ENCODE data around the gene APOL5.

APOL5 gene

GRCh38 chr22:35728639-35729308 is 11.1 kb downstream of the APOL5 start:
- TF ChIP-seq CTCF (conservative IDR thresholded peaks at IDR 0.05): peak; percentile 10; the same call in 1 of the 2 replicates
- peak overlapping the region; percentile 28; the same call in 1 of the 2 replicates for H3K27ac ChIP-seq

- no peak for TF ChIP-seq CTCF (conservative IDR thresholded peaks at IDR 0.05)
- no peak overlapping the region for H3K27ac ChIP-seq
Measured at GRCh38 chr22:35729309-35729698, 11.6 kb downstream of the APOL5 start.

DNA sequence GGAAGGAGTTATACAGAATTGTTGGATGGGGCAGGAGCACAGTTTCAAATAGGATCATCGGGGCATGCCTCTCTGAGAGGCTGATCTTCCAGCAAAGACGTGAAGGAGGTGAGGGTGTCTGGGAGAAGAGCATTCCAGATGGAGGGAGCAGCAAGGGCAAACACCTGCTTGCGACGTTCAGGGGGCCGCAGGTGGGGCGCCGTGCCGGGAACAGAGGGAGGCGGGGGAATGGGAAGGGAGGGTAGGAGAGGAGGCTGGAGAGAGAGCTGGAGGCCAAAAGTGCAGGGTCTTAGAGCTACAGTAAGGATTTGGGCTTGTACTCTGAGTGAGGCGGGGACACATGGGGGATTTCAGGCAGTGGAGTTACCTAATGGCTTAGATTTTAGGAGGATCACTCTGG is 13.6 kb downstream of the APOL5 start:
- H3K27ac ChIP-seq: no peak overlapping the region
- no peak for TF ChIP-seq CTCF (conservative IDR thresholded peaks at IDR 0.05)

DNA sequence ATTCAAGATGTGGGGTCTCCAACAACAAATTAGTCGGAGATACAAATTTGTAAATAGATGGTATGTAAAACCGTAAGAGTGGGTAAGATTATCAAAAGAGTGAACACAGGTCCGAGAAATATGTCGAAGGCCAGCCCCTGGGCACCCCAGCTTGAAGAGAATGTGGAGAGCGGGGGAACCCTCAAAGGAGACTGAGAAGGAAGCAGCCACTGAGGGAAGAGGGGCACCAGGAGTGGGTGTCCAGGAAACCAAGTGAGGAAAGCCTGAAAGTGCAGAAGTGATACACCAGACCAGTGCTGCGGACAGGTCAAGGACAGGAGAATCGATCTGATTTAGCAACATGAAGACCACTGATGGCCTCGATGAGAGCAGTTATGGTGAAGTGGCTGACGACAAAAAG is 14.4 kb downstream of the APOL5 start:
- no peak overlapping the region for H3K27ac ChIP-seq
- TF ChIP-seq CTCF (conservative IDR thresholded peaks at IDR 0.05): no peak

DNA sequence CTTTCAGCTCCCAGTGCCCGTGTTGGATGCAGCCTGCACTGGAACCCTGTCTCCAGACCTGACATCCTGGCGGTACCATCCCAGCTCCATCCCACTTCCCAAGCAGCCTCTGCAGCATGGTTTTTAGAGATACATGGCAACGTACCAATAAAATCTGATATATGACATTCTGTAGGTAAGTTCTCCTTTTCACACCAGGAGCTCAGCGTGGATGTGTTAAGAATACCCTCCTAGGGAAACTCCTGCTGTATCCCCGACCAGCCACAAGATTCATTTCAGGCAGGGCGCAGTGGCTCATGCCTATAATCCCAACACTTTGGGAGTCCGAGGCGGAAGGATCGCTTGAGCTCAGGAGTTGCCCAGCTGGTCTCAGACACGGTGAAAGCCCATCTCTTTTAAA is 15.4 kb downstream of the APOL5 start:
- H3K27ac ChIP-seq: no peak overlapping the region
- TF ChIP-seq CTCF (conservative IDR thresholded peaks at IDR 0.05): no peak

DNA sequence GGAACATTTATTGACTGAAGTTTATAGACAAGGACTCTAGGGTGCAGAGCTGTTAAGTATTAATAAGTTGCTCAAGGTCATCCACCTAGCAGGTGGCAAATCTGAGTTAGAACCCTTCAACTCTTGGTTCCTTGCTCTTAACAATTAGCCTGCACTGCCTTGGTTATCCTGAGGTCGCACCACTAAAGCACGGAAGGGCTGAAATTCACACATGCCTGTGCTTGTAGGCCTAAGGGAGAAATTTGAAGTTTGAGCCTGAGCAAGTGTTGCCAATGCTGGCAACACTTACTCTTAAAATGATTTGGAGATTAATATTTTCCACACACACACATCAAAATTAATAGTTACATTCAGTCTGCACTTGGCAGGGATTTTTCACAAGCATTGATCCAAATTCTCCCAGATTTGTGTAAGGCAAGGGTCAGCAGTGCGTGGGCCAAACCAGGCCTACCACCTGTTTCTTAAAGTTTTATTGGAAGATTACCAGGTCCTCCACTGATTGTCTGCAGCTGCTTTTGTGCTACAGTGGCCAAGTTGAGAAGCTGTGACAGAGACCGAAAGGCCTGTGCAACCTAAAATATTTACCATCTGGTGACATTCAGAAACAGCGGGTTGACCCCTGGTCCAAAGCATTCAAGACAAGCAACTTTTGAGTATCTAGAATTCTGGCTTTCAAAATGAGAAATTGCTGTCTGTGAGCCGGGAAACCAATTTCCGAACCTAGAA is 16.3 kb downstream of the APOL5 start:
- H3K27ac ChIP-seq: no peak overlapping the region
- TF ChIP-seq CTCF (conservative IDR thresholded peaks at IDR 0.05): no peak

GRCh38 chr22:35734517-35734827 is 16.8 kb downstream of the APOL5 start:
- no peak for TF ChIP-seq CTCF (conservative IDR thresholded peaks at IDR 0.05)
- H3K27ac ChIP-seq: no peak overlapping the region

Data from VCaP (cell line).